ENCODE data around the gene ZNF536. TPM values are rescaled to one million over a fixed set of nuclear protein-coding genes. Genes with fewer than 3 reads are reported as not detected.

ZNF536 gene
- polyA plus RNA-seq, 1 of the 3 experiments (the other 2 are of a cell fraction), result 0.41 TPM

DNA sequence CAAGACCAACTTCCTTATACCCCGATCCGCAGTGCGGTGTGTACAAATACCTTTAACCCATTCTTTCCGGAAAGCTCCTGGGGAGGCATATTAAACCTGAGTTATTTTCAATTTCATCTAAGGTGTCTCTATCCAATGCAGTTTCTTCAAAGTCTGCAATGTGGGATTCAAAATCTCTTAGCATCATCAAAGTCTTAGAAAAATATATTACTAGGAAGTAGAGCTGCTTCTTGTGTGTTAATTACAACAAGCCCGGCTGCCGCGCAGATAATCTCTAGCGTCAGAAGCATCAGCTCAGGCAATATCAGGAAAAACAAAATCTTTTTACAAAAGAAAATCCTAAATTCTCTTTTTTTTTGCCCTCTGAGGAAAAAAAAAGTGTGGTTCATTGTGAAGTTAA is 48.1 kb downstream of the ZNF536 start (continued):
- TF ChIP-seq REST (IDR thresholded peaks at IDR 0.05; ENCODE audit: low read depth, low read length) (no peak), TEAD4 (IDR thresholded peaks at IDR 0.05; ENCODE audit: borderline replicate concordance, insufficient read depth) (no peak), TCF12 (IDR thresholded peaks at IDR 0.05) (no peak)
- TF ChIP-seq, protein P1, sequence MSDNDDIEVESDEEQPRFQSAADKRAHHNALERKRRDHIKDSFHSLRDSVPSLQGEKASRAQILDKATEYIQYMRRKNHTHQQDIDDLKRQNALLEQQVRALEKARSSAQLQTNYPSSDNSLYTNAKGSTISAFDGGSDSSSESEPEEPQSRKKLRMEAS (IDR thresholded peaks at IDR 0.05; ENCODE audit: low read depth), result no peak

DNA sequence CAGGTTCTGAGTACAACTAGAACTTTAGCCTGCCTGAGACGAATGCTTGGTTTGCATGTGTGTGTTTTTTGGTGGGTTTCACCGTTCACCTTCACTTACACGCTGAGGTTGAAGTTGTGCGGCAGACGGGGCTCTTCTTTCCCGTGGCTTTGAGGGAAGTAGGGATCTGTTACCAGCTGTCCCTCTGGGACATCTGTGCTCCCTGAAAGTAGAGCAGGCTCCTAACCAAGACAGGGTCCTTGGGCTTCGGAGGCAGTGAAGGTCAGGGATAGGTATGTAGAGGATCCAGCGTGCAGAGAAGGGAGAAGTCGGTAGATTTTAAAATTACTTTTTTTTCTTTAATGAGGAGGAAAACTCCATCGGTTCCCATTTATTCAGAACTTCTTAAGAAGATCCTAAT is 48.7 kb downstream of the ZNF536 start:
- TF ChIP-seq REST (IDR thresholded peaks at IDR 0.05; ENCODE audit: low read depth, low read length) (no peak), PBX3 (IDR thresholded peaks at IDR 0.05) (no peak), EZH2phosphoT487 (IDR thresholded peaks at IDR 0.05; ENCODE audit: borderline replicate concordance, low read depth) (no peak), TAF1 (IDR thresholded peaks at IDR 0.05; ENCODE audit: borderline replicate concordance, low read depth, low read length) (no peak), MXI1 (IDR thresholded peaks at IDR 0.05; ENCODE audit: low read depth, low read length) (no peak), NRF1 (IDR thresholded peaks at IDR 0.05; ENCODE audit: low read depth, low read length) (no peak), MEF2A (IDR thresholded peaks at IDR 0.05; ENCODE audit: borderline replicate concordance, low read depth) (no peak), TEAD4 (IDR thresholded peaks at IDR 0.05; ENCODE audit: borderline replicate concordance, insufficient read depth) (no peak), FOXM1 (IDR thresholded peaks at IDR 0.05; ENCODE audit: low read depth) (no peak), FOXJ3 (CRISPR knock-in tag; IDR thresholded peaks at IDR 0.05) (no peak)
- TF ChIP-seq, protein P2, sequence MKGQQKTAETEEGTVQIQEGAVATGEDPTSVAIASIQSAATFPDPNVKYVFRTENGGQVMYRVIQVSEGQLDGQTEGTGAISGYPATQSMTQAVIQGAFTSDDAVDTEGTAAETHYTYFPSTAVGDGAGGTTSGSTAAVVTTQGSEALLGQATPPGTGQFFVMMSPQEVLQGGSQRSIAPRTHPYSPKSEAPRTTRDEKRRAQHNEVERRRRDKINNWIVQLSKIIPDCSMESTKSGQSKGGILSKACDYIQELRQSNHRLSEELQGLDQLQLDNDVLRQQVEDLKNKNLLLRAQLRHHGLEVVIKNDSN (IDR thresholded peaks at IDR 0.05; ENCODE audit: borderline replicate concordance, low read depth), result no peak
- TF ChIP-seq, protein P1 (IDR thresholded peaks at IDR 0.05; ENCODE audit: low read depth), result no peak
- no peaks in the 10 kb centered on the region for H3F3A ChIP-seq (replicated peaks; ENCODE audit: insufficient read depth)
- H3K4me1 ChIP-seq (ENCODE audit: control insufficient read depth in 1 of 2, insufficient read depth in 2 of 2, low read depth in 1 of 2, low read length in 1 of 2), result peaks cover 0 to 20% of the 10 kb centered on the region in 2 experiments; a peak in 1 of 4 replicates
- ChIA-PET POLR2A (no interaction called here), CTCF (interaction anchor here (0.7 to 1.2 kb wide), 3 partner anchors 14 to 183 kb away, joined by 3 to 8 read pairs (median 4); no protein-coding TSS in a partner anchor)
- H3K27ac ChIP-seq (ENCODE audit: low read depth in 2 of 2, low read length in 1 of 2), result no peak overlapping the region
- no peaks in the 10 kb centered on the region for H3K79me2 ChIP-seq (ENCODE audit: insufficient read depth)
- WGBS (ENCODE audit: low lambda C conversion rate), result 51% methylated on average over 10 of the region's 10 CpGs
- H3K9me3 ChIP-seq, result no peaks in the 10 kb centered on the region
- H3K4me3 ChIP-seq (ENCODE audit: low read depth in 2 of 2, low read length in 1 of 2), result no peak overlapping the region
- no peak for DNase-seq
- no peaks in the 10 kb centered on the region for H3K27me3 ChIP-seq (ENCODE audit: insufficient read depth)
- H2AFZ ChIP-seq (ENCODE audit: low read depth), result no peak overlapping the region
- H3K36me3 ChIP-seq (replicated peaks in 1 of 2; ENCODE audit: control insufficient read depth in 1 of 2, insufficient read depth in 2 of 2, low read length in 1 of 2), result no peaks in the 10 kb centered on the region
- no peak overlapping the region for H3K9ac ChIP-seq
- no peaks in the 10 kb centered on the region for H3K9me2 ChIP-seq
- no peak overlapping the region for H3K4me2 ChIP-seq
- no peaks in the 10 kb centered on the region for H4K20me1 ChIP-seq (ENCODE audit: insufficient read depth)
